ENCODE data around the gene KCND3.

DNA sequence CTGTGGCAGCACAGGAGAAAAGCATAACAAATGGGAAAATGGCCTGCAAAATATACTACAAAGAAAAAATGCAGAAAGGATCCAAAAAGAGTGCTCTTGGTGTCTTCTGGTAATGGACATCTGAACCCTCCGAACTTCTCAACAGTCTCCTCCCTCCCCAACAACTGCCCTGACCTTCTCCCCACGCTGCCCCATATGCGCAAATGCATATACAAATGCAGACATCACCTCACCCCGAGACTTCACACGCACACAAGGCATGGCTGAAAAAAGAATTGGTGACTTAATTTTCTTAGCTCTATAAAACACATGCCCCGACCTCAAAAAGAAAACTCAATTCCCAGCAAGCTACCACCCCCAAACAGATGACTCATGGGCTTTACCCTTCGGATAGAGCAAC, 8.4 kb downstream of the KCND3 start:
- TF ChIP-seq, protein P1, sequence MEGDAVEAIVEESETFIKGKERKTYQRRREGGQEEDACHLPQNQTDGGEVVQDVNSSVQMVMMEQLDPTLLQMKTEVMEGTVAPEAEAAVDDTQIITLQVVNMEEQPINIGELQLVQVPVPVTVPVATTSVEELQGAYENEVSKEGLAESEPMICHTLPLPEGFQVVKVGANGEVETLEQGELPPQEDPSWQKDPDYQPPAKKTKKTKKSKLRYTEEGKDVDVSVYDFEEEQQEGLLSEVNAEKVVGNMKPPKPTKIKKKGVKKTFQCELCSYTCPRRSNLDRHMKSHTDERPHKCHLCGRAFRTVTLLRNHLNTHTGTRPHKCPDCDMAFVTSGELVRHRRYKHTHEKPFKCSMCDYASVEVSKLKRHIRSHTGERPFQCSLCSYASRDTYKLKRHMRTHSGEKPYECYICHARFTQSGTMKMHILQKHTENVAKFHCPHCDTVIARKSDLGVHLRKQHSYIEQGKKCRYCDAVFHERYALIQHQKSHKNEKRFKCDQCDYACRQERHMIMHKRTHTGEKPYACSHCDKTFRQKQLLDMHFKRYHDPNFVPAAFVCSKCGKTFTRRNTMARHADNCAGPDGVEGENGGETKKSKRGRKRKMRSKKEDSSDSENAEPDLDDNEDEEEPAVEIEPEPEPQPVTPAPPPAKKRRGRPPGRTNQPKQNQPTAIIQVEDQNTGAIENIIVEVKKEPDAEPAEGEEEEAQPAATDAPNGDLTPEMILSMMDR (IDR thresholded peaks at IDR 0.05), result no peak
- no peak for TF ChIP-seq POLR2A (IDR thresholded peaks at IDR 0.05)
